Measurements from ENCODE around the gene CCDC24. TPM values are rescaled to one million over a fixed set of nuclear protein-coding genes. Genes with fewer than 3 reads are reported as not detected.

The CCDC24 gene
- total RNA-seq: 4.8 TPM

DNA sequence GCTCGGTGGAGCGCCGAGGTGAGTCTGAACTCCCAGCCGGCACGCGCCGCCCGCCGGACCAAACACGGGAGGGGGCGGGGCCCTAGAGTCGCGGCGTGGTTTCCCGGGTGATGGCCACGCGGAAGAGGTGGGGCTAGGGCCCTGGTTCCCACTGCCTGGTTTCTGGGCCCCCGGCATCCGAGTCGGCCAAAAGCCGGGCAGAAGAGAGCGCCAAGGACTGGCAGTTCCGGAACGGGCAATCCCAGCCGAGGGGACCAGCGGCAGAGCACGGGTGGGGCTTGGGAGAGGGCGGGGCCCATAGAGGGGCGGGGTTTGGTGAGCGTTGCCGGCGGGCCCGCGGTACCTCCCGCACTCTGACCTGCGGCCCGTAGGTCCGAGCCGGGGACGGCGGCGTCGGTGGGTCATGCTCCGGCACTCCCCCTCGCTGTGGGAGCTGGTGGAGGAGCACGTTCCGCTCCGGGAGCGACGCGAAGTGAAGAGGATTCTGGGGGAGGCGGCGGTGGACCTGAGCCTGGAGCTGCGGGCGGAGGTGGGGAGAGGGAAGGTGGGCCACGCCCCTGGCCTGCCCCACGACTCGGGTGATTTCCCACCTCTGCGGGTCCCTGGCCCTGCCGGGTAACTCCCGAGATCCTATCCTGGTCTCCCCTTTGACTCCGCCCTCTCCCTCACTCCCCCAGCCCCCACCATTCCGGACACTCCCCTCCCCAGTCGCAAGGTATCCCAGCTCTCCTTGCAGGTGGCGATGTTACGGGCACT lies at the start of gene CCDC24:
Gene CCDC24 (plus strand): TSS at position 124 of the 756 bp plus-strand sequence. CDS start 280 bp downstream, at position 404.
- H3K27ac ChIP-seq: peak within 1 kb of the TSS; percentile 72 to 80
- TF ChIP-seq, protein P1, sequence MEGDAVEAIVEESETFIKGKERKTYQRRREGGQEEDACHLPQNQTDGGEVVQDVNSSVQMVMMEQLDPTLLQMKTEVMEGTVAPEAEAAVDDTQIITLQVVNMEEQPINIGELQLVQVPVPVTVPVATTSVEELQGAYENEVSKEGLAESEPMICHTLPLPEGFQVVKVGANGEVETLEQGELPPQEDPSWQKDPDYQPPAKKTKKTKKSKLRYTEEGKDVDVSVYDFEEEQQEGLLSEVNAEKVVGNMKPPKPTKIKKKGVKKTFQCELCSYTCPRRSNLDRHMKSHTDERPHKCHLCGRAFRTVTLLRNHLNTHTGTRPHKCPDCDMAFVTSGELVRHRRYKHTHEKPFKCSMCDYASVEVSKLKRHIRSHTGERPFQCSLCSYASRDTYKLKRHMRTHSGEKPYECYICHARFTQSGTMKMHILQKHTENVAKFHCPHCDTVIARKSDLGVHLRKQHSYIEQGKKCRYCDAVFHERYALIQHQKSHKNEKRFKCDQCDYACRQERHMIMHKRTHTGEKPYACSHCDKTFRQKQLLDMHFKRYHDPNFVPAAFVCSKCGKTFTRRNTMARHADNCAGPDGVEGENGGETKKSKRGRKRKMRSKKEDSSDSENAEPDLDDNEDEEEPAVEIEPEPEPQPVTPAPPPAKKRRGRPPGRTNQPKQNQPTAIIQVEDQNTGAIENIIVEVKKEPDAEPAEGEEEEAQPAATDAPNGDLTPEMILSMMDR (IDR thresholded peaks at IDR 0.05): no peak
- peak; percentile 69 to 95 for DNase-seq (ENCODE audit: low spot score in 2 of 2)
- H3K4me3 ChIP-seq: peak within 1 kb of the TSS; percentile 71 to 72
- H3K27me3 ChIP-seq: no peaks in the 10 kb centered on the region
- intact Hi-C loops (cut with DNase I): loop anchor here (1.0 to 10.0 kb wide), 5 partner anchors 17 to 1657 kb away; partner anchors contain the start of genes ATP6V0B, FOXJ3 and IPO13
- peaks cover 10 to 20% of the 10 kb centered on the region in 2 donors for H3K4me1 ChIP-seq
- H3K36me3 ChIP-seq: no peaks in the 10 kb centered on the region
- H3K9me3 ChIP-seq: no peaks in the 10 kb centered on the region

DNA sequence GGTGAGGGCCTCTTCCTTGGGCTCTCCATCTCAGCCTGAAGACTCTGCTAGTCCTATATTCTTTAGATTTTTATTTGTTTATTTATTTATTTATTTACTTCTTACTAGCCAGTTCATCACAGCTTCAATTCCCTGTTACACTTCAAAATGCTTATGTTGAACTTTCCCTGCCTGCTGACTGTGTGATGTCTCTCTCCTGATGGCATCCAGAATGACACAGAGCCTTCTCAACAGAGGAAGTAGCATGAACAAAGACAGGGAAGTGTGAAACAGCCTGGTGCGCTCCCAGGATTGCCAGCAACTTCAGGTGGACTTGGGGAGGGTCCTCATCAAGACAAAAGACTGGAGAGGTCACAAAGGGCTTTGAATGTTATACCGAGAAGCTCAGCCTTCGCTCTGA lies 49.0 kb upstream of the CCDC24 start:
- Histone ChIP-seq H3K9me3 (no peaks in the 10 kb centered on the region), H3K27me3 (no peaks in the 10 kb centered on the region), H3K36me3 (no peaks in the 10 kb centered on the region), H3K4me3 (no peak overlapping the region), H3K27ac (no peak overlapping the region), H3K4me1 (peaks cover 2 to 14% of the 10 kb centered on the region in 2 donors)
- intact Hi-C loops (cut with DNase I): no loop called here
- no peak for DNase-seq (ENCODE audit: low spot score in 2 of 2)
- TF ChIP-seq, protein P1 (IDR thresholded peaks at IDR 0.05): no peak

DNA sequence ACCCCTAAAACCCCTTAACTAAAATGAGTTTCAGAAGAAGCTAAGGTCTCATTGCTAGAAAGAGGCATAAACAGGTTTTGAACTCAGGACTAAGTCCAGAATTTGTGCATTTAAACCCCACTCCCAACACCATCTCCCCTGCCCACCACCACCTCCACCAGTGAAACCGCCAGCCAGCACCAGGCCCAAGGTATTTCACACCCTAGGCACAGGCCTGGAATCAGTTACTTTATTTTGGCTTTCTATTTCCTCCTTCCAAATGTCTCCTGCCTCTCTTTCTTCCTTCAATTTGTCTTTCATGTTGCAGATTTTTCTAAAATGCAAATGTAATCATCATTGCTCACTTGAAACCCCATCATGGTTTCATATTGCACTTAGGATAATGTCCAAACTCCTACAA lies 46.5 kb upstream of the CCDC24 start:
- no peak for DNase-seq (ENCODE audit: low spot score in 2 of 2)
- no peak overlapping the region for H3K4me3 ChIP-seq
- H3K27me3 ChIP-seq: no peaks in the 10 kb centered on the region
- intact Hi-C loops (cut with DNase I): loop anchor here (5.0 kb wide), 1 partner anchor 47 kb away; the partner anchor contains the start of gene CCDC24
- H3K36me3 ChIP-seq: peaks cover 0 to 2% of the 10 kb centered on the region in 2 donors
- TF ChIP-seq, protein P1 (IDR thresholded peaks at IDR 0.05): no peak
- peaks cover 13 to 26% of the 10 kb centered on the region in 2 donors for H3K4me1 ChIP-seq
- H3K27ac ChIP-seq: peak overlapping the region in 1 of 2 donors; percentile 3
- H3K9me3 ChIP-seq: no peaks in the 10 kb centered on the region

DNA sequence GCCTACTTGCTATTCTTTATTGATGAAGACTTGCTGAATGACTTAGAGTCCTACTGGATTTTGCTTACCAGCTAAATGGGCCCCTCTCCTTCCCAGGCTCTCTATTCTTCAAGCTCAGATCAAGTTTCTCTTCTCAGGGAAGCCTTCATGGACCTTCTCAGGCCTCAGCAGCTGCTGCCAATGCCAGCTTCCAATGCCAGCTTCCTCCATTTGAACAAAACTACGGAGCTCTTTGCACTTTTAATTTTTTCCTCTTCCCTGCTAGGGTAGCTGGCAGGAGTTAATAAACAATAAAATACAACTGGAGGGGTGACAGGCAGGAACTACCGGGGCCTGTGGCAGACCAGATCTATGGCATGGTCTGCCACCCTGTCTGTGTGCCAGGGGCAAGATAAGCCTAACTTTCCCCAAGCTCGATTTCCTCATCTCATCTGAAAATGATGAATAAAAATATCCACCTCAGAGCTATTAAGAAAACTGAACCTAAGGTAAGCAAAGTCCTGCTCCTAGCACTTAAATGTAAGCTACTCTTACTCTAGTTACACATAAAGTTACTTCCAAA lies 45.6 kb upstream of the CCDC24 start:
- Histone ChIP-seq H3K27ac (peak overlapping the region; percentile 89 to 98), H3K36me3 (peaks cover 0 to 10% of the 10 kb centered on the region in 2 donors), H3K27me3 (no peaks in the 10 kb centered on the region), H3K4me3 (peak overlapping the region; percentile 81 to 85), H3K4me1 (peaks cover 13 to 26% of the 10 kb centered on the region in 2 donors), H3K9me3 (no peaks in the 10 kb centered on the region)
- TF ChIP-seq, protein P1 (IDR thresholded peaks at IDR 0.05): no peak
- DNase-seq (ENCODE audit: low spot score in 2 of 2): no peak
- intact Hi-C loops (cut with DNase I): loop anchor here (1.0 to 5.0 kb wide), 6 partner anchors 24 to 416 kb away; partner anchors contain the start of genes ATP6V0B, CCDC24 and SLC6A9

DNA sequence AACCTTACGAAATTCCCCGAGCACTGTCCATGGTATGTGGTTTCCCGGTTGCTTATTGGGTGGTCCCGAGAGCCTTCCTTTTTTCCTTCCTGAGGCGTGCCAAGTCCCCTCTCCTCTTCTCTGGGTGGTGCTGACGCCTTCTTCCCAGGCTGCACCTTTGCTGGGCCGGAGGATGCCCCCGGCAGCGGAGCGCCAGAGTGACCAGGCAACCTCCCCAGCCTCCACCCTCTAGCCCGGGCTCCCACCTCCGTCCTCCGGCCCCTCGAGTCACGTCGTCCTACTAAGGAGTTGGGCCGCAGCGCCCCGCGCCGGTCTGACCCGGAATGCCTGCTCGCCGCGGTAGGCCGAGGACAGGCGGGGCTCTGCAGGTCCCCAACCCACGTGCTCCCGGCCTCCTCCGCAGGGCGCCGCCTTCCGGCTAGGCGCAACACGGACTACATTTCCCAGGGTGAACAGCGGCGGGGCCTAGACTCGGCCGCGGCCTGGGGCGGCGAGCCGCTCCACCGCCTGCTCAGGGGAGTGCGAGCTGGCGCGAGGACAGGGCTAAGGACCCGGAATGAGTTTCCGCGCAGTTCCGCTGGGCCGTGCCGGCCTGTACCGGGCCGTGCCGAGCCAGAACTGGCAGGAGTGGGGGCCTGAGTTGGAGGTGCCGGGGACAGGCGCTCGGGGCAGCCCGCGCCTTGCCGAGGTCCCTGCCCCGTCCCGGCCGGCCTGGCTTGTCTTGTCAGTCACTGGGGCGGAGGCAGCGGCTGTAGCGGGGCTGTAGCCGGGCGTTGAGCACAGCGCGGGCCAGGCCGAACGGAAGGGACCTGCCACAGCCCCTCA lies 45.0 kb upstream of the CCDC24 start, which contains the start of gene IPO13:
Gene IPO13 (plus strand): TSS at position 715 of the 825 bp plus-strand sequence. CDS start 651 bp downstream, outside the sequence.
- Histone ChIP-seq H3K4me1 (peaks cover 13 to 26% of the 10 kb centered on the region in 2 donors), H3K36me3 (peaks cover 0 to 10% of the 10 kb centered on the region in 2 donors), H3K27me3 (no peaks in the 10 kb centered on the region), H3K27ac (peak within 1 kb of the TSS; percentile 89 to 98), H3K4me3 (peak within 1 kb of the TSS; percentile 81 to 85), H3K9me3 (no peaks in the 10 kb centered on the region)
- DNase-seq (ENCODE audit: low spot score in 2 of 2): peak; percentile 84 to 97
- intact Hi-C loops (cut with DNase I): loop anchor here (1.0 to 5.0 kb wide), 6 partner anchors 23 to 417 kb away; partner anchors contain the start of genes ATP6V0B, CCDC24 and SLC6A9
- TF ChIP-seq, protein P1 (IDR thresholded peaks at IDR 0.05): peak; percentile 73 to 84 (median 80)

Measured in ascending aorta (tissue), 2 donors.